ENCODE results near the gene GHRHR.

The GHRHR gene

GRCh38 chr7:30968294-30968693, 4.5 kb downstream of the GHRHR start:
- Mint-ChIP-seq H3K36me3 (ENCODE audit: low read depth) (no peaks in the 10 kb centered on the region), H3K27ac (no peak overlapping the region), H3K4me3 (no peak overlapping the region), H3K27me3 (peaks cover 10% of the 10 kb centered on the region), H3K4me1 (ENCODE audit: low read depth) (no peaks in the 10 kb centered on the region), H3K9me3 (no peaks in the 10 kb centered on the region)
- intact Hi-C loops (cut with micrococcal nuclease): no loop called here

DNA sequence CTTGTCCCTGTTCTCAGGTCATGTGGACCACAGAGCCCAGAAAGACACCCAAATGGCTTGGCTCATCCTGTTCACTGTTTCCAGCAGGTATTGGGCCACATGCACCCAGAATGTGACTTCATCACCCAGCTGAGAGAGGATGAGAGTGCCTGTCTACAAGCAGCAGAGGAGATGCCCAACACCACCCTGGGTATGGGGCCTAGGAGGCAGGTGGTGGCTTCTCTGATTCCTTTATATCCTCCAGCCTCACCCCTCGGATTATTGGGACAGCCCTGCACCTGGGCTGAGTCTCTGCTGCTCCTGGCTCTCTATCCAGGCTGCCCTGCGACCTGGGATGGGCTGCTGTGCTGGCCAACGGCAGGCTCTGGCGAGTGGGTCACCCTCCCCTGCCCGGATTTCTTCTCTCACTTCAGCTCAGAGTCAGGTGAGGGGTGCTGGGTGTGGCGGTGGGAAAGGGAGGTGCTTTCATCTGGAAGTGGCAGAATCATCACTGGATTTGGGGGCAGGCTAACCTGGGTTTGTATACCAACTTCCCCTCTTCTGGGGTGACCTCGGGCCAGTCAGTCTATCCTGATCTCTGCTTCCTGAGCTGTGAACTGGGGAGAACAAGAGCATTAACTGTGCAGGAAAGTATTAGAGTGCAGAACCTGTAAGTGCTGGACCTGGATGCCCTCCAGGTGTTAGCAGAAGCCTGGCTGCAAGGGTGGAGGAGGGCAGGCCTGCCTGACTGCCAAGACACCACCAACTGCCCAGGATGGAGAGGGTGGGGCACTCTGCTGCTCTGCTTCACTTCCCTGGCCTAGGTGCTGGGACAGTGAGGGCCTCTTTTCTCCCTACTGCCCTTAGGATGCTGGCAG, 5.2 kb downstream of the GHRHR start:
- peaks cover 10% of the 10 kb centered on the region for H3K27me3 Mint-ChIP-seq
- no peak overlapping the region for H3K27ac Mint-ChIP-seq
- intact Hi-C loops (cut with micrococcal nuclease): no loop called here
- no peak overlapping the region for H3K4me3 Mint-ChIP-seq
- H3K9me3 Mint-ChIP-seq: no peaks in the 10 kb centered on the region
- no peaks in the 10 kb centered on the region for H3K4me1 Mint-ChIP-seq (ENCODE audit: low read depth)
- no peaks in the 10 kb centered on the region for H3K36me3 Mint-ChIP-seq (ENCODE audit: low read depth)

- Mint-ChIP-seq H3K4me1 (ENCODE audit: low read depth) (no peaks in the 10 kb centered on the region), H3K36me3 (ENCODE audit: low read depth) (no peaks in the 10 kb centered on the region), H3K9me3 (no peaks in the 10 kb centered on the region), H3K4me3 (no peak overlapping the region), H3K27me3 (peaks cover 11% of the 10 kb centered on the region), H3K27ac (no peak overlapping the region)
- intact Hi-C loops (cut with micrococcal nuclease): no loop called here
Observed at GRCh38 chr7:30969604-30969970, 5.8 kb downstream of the GHRHR start.

DNA sequence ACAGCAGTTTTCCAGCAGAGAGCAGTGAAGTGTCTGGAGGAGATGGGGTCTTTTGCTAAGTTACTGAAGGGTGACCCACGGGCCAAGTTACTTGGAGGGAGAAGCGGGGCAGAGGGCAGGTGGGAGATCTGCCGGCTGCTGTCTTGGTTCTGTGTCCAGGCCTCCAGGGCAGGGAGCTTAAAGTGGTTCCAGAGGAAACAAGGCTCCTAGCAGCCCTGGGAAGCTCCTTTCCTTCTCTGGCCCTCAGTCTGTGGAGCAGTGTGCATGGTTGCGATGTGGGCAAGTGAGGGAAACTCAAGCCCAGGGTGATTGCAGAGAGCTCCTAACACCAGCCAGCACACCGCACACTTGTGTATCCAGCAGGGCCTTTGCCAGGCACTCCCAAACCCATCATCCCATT, 6.3 kb downstream of the GHRHR start:
- Mint-ChIP-seq H3K9me3 (no peaks in the 10 kb centered on the region), H3K4me1 (ENCODE audit: low read depth) (no peaks in the 10 kb centered on the region), H3K27me3 (peaks cover 11% of the 10 kb centered on the region), H3K4me3 (no peak overlapping the region), H3K27ac (no peak overlapping the region), H3K36me3 (ENCODE audit: low read depth) (no peaks in the 10 kb centered on the region)
- intact Hi-C loops (cut with micrococcal nuclease): no loop called here

GRCh38 chr7:30970594-30971094, 6.9 kb downstream of the GHRHR start:
- peaks cover 13% of the 10 kb centered on the region for H3K27me3 Mint-ChIP-seq

DNA sequence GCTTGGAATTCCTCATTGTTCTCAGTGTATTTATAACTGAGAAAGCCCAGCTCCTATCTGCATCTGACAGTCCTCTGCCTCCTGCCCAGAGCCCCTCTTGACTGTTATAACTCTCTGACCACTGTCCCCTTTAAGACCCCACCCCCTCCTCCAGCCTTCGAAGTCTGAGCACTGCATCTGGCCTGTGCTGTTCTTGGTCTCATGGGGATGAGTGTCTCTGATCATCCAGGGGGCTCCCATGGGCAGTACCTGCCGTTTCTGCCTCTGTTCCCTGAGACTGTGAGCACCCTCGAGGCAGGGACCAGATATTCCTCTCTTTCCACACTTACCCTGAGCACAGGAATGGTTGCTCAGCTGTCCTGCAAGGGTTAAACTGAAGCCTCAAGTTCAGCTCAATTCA, 7.7 kb downstream of the GHRHR start:
- intact Hi-C loops (cut with micrococcal nuclease): no loop called here
- Mint-ChIP-seq H3K27ac (no peak overlapping the region), H3K4me1 (ENCODE audit: low read depth) (no peaks in the 10 kb centered on the region), H3K27me3 (peaks cover 13% of the 10 kb centered on the region), H3K9me3 (no peaks in the 10 kb centered on the region), H3K36me3 (ENCODE audit: low read depth) (no peaks in the 10 kb centered on the region), H3K4me3 (no peak overlapping the region)

More at GRCh38 chr7:30970594-30971094, 6.9 kb downstream of the GHRHR start:
- Mint-ChIP-seq H3K36me3 (ENCODE audit: low read depth) (no peaks in the 10 kb centered on the region), H3K4me1 (ENCODE audit: low read depth) (no peaks in the 10 kb centered on the region), H3K4me3 (no peak overlapping the region), H3K27ac (no peak overlapping the region), H3K9me3 (no peaks in the 10 kb centered on the region)
- intact Hi-C loops (cut with micrococcal nuclease): no loop called here

DNA sequence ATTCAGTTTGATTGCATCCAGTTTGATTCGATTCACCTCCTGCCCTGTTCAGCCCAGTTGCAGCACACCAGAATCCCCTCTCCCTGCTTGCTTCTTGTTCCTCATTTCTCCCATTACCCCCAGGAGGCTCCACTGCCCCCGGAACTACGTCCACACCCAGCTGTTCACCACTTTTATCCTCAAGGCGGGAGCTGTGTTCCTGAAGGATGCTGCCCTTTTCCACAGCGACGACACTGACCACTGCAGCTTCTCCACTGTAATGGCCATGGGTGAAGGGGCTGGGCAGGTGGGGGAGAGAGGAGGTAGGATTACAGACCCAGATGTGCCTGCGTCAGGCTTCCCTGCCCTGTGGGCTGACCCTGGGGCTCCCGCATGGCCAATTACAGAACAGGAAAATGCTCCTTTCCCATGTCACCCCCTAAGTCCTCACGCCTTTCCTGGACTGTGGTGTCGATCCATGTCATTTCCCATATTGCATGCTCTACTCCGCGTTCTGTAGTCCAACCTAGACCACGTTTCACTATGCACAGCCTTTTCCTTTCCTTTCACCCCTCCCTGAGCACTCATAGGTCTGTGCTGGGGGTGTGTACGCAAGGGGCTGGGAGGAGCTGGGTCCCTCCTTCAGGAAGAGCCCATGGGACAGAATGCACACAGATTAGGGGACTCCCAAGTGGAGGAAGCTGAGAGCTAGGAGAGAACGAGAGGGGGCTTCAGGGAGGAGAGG, 8.2 kb downstream of the GHRHR start:
- no peaks in the 10 kb centered on the region for H3K36me3 Mint-ChIP-seq (ENCODE audit: low read depth)
- no peaks in the 10 kb centered on the region for H3K4me1 Mint-ChIP-seq (ENCODE audit: low read depth)
- no peak overlapping the region for H3K27ac Mint-ChIP-seq
- no peak overlapping the region for H3K4me3 Mint-ChIP-seq
- H3K27me3 Mint-ChIP-seq: peaks cover 12% of the 10 kb centered on the region
- H3K9me3 Mint-ChIP-seq: no peaks in the 10 kb centered on the region
- intact Hi-C loops (cut with micrococcal nuclease): no loop called here

DNA sequence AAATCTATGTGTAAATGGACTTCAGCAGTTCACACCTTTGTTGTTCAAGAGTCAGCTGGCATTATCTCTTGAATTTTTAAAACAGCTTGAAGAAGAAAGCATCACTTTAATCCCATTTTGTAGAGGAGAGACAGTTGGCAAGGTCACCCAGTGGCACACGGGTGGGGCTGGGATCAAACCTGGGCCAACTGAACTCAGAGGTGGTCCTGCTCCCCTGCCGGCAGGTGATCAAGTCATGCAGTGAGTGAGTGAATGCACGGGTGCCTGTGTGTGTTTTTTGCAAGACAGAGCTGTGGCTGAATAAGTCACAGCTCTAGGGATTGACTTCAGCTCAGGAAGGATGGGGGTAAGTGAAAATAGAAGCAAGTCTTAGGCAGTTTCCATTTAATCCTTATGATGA, 9.5 kb downstream of the GHRHR start:
- Mint-ChIP-seq H3K27me3 (peaks cover 15% of the 10 kb centered on the region), H3K9me3 (no peaks in the 10 kb centered on the region), H3K36me3 (ENCODE audit: low read depth) (no peaks in the 10 kb centered on the region), H3K4me3 (no peak overlapping the region), H3K4me1 (ENCODE audit: low read depth) (no peaks in the 10 kb centered on the region), H3K27ac (no peak overlapping the region)
- intact Hi-C loops (cut with micrococcal nuclease): no loop called here

GRCh38 chr7:30973791-30974604, 10.2 kb downstream of the GHRHR start:
- no peaks in the 10 kb centered on the region for H3K4me1 Mint-ChIP-seq (ENCODE audit: low read depth)
- H3K9me3 Mint-ChIP-seq: no peaks in the 10 kb centered on the region
- H3K27ac Mint-ChIP-seq: no peak overlapping the region
- H3K4me3 Mint-ChIP-seq: no peak overlapping the region
- intact Hi-C loops (cut with micrococcal nuclease): no loop called here
- H3K36me3 Mint-ChIP-seq (ENCODE audit: low read depth): no peaks in the 10 kb centered on the region
- H3K27me3 Mint-ChIP-seq: peaks cover 17% of the 10 kb centered on the region

DNA sequence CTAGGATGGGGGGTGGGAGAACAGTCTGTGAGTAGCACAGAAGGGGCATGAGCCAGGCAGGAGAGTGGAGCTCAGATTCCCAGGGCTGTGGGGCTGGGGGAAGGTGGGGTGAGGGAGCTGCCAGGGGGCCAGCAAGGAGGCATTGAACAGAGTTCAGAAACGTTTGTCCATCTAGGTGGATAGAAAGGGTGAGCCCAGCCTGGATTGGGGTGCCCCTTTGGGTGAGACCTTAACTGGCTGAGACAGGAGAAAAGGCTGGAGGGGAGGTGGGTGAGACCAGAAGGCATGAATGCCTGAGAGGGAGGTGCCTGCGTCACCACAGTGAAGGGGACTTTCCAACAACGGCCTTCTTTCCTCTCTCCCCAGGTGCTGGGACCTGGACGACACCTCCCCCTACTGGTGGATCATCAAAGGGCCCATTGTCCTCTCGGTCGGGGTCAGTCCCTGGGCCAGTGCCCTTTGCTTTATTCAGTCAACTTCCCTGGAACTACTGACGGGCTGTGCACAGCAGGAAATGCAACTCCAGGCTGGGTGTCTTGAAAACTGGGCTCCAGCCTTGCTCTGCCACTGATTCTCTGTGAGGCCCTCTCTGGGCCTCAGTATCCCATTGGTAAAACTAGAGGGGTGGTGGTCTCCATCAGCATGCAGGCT, 11.0 kb downstream of the GHRHR start:
- Mint-ChIP-seq H3K4me3 (no peak overlapping the region), H3K27me3 (peaks cover 17% of the 10 kb centered on the region)
- intact Hi-C loops (cut with micrococcal nuclease): no loop called here

DNA sequence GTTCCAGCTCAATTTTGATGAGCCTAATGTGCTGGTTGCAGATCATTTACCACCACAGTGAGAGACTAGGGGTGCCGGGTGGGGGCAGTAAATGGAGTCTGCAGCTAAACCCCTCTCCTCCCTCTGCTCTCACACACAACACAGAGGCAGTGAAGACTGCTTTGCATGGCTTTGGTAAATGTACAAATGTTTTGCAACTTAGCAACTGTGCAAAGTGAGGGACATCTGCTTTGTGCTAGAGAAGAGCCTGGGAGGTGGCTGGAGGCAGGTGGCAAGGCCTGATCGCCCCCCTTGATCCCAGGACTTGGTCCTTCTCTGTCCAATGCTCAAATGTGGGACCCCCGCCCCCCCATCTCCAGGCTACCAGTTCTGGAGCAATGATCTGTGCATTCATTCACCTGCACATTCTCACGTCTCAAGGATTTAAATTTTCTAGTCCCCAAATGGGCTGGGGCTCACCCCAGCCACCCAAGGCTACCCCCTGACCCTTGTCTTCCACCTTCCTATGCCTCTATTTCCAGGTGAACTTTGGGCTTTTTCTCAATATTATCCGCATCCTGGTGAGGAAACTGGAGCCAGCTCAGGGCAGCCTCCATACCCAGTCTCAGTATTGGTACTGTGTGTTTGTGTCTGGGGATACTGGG, 11.6 kb downstream of the GHRHR start:
- Mint-ChIP-seq H3K9me3 (no peaks in the 10 kb centered on the region), H3K4me3 (no peak overlapping the region), H3K4me1 (ENCODE audit: low read depth) (no peaks in the 10 kb centered on the region), H3K27me3 (peaks cover 17% of the 10 kb centered on the region), H3K27ac (no peak overlapping the region), H3K36me3 (ENCODE audit: low read depth) (no peaks in the 10 kb centered on the region)
- intact Hi-C loops (cut with micrococcal nuclease): no loop called here

More for the DNA sequence above, 11.0 kb downstream of the GHRHR start:
- no peak overlapping the region for H3K27ac Mint-ChIP-seq
- no peaks in the 10 kb centered on the region for H3K9me3 Mint-ChIP-seq
- no peaks in the 10 kb centered on the region for H3K4me1 Mint-ChIP-seq (ENCODE audit: low read depth)
- H3K36me3 Mint-ChIP-seq (ENCODE audit: low read depth): no peaks in the 10 kb centered on the region

DNA sequence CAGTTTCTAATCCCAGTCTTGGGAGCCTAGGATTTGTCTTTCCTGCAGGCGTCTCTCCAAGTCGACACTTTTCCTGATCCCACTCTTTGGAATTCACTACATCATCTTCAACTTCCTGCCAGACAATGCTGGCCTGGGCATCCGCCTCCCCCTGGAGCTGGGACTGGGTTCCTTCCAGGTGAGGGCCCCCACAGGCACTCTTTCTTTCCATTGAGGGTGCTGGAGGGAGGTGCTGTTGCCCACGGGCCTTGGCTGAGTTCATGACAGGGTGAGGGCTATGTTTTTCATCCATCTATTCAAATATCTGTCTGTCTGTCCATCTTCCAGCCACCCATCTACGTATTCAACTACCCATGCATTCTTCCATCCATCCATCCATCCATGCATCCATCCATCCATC, 12.6 kb downstream of the GHRHR start:
- Mint-ChIP-seq H3K4me3 (no peak overlapping the region), H3K4me1 (ENCODE audit: low read depth) (no peaks in the 10 kb centered on the region)

GRCh38 chr7:30977222-30977621, 13.5 kb downstream of the GHRHR start:
- Mint-ChIP-seq H3K27me3 (peaks cover 18% of the 10 kb centered on the region), H3K27ac (no peak overlapping the region), H3K36me3 (ENCODE audit: low read depth) (no peaks in the 10 kb centered on the region), H3K4me3 (no peak overlapping the region), H3K4me1 (ENCODE audit: low read depth) (no peaks in the 10 kb centered on the region), H3K9me3 (no peaks in the 10 kb centered on the region)
- intact Hi-C loops (cut with micrococcal nuclease): no loop called here

More for the DNA sequence above, 12.6 kb downstream of the GHRHR start:
- no peak overlapping the region for H3K27ac Mint-ChIP-seq
- no peaks in the 10 kb centered on the region for H3K9me3 Mint-ChIP-seq
- H3K27me3 Mint-ChIP-seq: peaks cover 20% of the 10 kb centered on the region
- no peaks in the 10 kb centered on the region for H3K36me3 Mint-ChIP-seq (ENCODE audit: low read depth)
- intact Hi-C loops (cut with micrococcal nuclease): no loop called here

Measured in dendritic cell treated with granulocyte-macrophage colony-stimulating factor and Interleukin-4, amounts not matched to agents 40 ng/mL and 50 ng/mL, for 4 days (primary cell).